ENCODE data around the gene GLRX.
A peak's percentile ranks its signal among the peaks of the same experiment; 100 is the strongest.
"Not testable (repeated sequence)": the region's sequence is repeated elsewhere in the genome, so short reads cannot be mapped to it uniquely, and the experiment has no call there.

GLRX gene

GRCh38 chr5:95852567-95852966 is 30.0 kb upstream of the GLRX start:
- DNase-seq (ENCODE audit: low read depth in 2 of 2) = no peak

GRCh38 chr5:95851141-95851540 is 28.6 kb upstream of the GLRX start:
- not testable (repeated sequence) for DNase-seq (ENCODE audit: low read depth in 2 of 2)

- no peak for DNase-seq (ENCODE audit: low read depth in 2 of 2)
These were observed 27.9 kb upstream of the GLRX start for GRCh38 chr5:95850391-95850894.

DNA sequence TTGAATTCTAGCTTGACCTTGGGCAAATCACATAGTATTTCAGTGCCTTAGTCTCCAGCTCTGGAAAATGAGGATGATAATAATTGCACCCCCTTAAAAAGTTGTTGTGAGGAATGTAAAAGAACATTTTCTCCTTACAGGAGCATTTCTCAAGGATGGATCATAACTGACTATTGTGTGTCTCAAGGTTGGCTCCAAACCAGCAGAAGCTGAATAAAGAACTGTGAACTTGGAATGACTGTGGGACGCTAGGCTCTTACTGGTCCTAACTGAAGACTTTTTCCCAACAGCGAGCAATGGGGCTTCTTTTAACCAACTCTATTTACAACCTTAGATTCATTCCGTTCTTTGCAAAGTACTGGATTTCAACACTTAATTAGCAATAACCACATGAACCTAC is 26.2 kb upstream of the GLRX start:
- DNase-seq (ENCODE audit: low read depth in 2 of 2) = no peak

- DNase-seq (ENCODE audit: low read depth in 2 of 2) = no peak
These were observed 24.7 kb upstream of the GLRX start for GRCh38 chr5:95847261-95847592.

DNA sequence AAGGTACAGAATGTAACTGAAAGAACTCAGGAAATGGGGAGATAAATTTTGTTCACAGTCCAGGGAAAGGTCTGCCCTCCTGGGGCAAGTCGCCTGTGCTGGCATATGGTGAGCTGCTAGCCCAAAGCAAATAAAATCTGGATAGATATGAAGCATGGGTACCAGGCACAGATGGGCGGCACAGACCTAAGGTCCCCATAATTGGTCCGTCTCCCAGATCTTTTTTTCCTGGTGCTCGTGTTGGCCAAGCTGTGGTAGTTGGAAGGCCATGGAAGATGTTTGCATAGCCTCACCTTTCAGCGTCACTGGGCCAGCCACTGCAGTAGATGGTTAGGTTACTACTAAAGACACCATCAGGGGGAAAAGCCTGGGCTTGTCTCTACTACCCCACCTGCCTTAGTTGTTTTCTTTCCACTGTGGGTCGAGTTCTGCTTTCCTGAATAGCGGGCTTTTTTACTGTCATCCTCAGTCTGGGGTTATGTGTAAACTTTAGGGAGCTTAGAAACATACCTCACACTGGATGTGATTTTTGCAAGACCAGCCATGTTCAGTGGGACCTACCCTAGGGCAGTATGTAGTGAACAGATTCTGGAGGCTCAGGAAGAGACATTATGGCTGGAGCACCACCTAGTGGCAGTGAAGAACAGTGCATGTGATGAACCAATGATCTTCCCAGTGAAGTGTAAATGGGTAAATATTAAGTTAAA is 24.2 kb upstream of the GLRX start:
- DNase-seq (ENCODE audit: low read depth in 2 of 2) = peak; percentile 40 to 42

GRCh38 chr5:95845391-95845790 is 22.9 kb upstream of the GLRX start:
- DNase-seq (ENCODE audit: low read depth in 2 of 2) = no peak

DNA sequence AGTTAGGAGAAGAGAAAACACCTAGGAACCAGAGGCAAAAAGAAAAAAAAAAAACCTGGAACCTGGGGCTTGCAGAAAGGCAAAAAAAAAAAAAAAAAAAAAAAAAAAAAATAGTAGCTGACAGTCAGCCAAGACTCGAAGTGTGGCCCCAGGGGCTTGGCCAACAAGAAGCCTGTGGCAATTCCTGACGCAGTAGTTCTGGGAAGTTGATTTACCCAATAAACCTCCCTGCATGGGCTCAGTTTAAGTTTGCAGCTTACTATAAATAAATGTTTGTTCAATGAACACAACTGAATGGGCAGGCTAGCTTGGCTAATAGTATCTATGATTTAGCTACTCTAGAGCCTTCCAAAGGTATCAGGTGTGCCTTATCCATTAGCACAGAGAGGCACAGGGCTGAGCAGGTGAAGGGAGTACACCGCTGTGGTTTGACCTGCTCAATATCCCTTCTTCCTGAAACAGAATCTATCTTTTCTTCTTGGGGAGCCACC is 21.3 kb upstream of the GLRX start:
- no peak for DNase-seq (ENCODE audit: low read depth in 2 of 2)

GRCh38 chr5:95842854-95843544 is 20.5 kb upstream of the GLRX start:
- peak in 1 of 2 donors; percentile 40 for DNase-seq (ENCODE audit: low read depth in 2 of 2)

DNA sequence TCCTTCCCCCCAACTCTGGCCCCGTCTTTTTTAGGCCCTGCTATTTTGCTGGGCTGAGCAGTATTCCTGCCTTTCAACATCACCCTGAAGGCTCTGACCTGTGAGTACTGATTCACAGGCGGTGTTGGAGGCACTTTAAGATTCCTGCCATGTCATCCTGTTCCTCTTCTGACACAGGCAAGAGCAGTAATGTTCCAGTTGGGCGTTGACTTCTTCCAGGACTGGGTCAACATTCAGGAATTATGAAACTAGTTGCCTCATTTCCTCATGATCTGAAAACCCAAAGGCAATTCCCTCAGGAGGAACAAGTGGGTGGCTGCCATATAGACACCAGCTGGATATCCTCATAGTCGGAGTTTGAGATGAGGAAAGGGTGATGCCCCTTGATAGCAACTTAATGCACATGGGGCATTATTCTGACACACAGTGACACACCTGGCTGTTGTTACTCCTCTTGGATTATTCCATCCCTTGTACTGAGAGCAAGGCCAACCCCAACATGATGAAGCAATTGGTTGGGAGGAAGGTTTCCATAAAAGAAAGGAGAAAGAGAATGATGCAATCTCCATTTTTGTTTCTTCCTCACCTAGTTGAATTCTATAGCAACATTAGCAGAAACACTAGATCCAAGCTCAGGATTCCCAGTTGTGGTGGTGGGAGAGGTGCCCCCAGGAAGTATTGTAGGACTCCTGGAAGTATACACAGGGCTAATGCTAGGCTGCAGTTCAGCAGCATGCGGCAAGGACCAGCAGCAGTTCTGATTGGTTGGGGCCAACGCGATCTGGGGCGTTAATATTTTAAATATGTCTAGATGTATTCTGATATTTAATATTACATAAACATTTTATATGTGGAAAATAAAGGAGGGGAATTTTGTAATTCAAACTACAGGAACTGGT is 19.6 kb upstream of the GLRX start:
- DNase-seq (ENCODE audit: low read depth in 2 of 2) = no peak

DNA sequence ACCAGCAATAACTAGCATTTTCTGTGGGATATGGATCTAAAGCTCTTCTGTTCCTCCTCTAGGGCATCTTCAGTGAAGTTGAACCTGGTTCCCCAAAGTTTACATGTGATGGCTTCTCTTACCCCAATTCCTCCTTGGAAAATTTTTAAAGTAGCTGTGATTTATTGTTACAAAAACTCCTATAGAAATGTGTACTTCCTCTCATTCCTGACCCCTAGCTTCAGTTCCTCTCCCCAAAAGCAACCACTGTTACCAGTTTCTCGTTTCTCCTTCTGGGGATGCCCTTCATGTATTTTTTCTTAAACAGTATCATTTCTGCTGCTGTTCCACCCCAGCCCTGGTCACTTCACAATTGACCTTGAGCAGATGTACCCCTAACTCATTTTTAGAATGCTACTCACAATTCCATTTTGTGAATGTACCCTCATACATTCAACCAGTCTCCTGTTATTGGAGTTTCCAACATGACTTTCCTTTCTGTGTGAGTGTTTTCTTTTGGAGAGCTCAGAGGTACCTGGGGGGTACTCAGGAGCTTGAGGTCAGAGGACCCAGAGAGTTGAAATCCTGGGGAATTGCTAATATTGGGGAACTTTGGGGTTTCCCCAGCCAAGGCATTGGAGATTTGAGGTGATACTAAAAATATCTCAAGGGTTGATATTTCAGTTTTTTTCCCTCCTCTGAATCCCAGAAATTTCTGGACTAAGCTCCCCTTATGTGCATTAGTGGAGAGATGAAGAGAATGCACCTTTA is 18.6 kb upstream of the GLRX start:
- DNase-seq (ENCODE audit: low read depth in 2 of 2) = no peak

- no peak for DNase-seq (ENCODE audit: low read depth in 2 of 2)
These were observed 17.1 kb upstream of the GLRX start for GRCh38 chr5:95839658-95840057.

DNA sequence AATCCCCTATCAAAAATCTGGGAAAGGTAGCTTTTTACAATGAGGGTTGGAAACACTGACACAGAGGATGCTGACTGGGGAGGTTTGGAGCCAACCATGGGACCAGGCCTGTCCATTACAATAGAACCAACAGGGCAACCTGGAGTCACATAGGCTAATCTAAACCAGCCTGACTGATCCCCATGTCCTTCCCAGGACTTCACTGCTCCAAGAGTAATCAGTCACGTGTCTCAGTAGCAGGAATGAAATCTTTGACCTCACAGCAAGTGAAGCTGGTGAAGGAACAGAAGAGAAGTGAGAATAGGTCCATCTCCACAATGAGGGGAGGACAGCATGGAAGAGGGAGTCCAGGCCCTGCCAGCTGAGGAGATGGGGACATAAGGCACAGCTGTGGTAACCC is 16.0 kb upstream of the GLRX start:
- no peak for DNase-seq (ENCODE audit: low read depth in 2 of 2)

DNA sequence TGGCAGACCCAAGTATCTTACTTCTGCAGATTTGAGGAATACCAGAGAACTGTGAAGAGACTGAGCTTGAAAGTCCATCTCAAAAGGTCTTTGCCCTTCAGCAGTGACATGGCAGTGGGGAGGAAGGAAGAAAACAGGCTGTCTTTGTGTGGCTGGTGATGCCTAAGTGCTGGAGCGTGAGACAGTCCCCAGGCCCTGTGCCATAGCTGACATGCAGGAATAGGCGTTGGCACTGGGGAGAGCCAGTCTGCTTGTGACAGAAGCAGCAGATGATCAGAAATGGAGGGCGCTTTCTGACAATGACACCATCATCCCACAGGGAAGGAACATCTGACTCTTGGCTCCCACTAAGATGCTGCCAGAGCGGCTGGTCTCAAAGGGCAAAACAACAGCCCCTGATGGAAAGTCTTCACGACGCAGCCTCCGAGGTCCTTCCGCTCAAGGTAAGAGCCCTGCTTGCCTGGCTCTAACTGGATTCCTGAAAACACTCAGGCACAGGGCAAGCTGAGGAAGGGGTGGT is 15.5 kb upstream of the GLRX start:
- DNase-seq (ENCODE audit: low read depth in 2 of 2) = no peak

DNA sequence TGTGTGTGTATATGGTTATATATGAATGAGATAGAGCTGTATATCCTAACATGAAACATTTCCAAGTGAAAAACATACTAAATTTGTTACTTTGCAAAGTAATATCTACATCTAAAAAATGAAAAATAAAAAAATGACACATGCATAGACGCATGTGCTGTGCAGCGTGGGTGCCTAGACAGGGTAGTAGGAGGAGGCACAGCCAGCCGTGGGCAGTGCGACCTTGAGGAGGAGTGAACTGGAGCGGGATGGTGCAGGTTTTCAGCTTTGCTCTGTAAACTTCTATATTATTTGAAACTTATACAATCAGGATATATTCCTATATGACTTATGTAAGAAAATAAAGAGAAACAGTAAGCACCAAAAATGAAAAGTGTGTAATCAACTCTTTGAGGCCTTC is 15.0 kb upstream of the GLRX start:
- no peak for DNase-seq (ENCODE audit: low read depth in 2 of 2)

DNA sequence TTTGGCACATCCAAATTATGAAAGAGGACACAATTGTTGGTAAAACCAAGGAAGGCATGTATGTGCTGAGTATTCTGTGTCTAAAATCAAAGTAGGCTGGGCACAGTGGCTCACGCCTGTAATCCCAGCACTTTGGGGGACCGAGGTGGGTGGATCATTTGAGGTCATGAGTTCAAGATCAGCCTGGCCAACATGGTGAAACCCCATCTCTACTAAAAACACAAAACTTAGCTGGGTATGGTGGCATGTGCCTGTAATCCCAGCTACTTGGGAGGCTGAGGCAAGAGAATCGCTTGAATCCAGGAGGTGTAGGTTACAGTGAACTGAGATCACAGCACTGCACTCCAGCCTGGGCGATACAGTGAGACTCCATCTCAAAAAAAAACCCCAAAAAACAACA is 14.4 kb upstream of the GLRX start:
- DNase-seq (ENCODE audit: low read depth in 2 of 2) = not testable (repeated sequence)

DNA sequence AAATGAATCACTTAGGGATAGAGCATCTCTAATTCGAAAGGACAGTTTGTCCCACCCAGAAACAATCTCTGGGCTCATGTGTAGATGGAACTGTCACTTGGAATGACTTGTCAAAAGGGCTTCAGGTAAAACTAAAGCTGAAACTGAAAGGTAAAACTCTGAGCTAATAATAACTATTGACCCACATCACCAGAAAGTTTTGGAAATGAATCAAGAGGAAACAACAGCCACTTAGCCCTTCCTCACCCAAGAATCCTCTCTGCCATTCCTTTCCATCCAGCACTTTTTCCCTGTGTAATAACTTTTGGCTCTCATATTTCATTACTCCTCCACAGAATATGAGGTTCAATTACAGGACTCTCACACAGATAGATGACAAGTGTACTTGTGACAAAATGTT is 14.0 kb upstream of the GLRX start:
- no peak for DNase-seq (ENCODE audit: low read depth in 2 of 2)

DNA sequence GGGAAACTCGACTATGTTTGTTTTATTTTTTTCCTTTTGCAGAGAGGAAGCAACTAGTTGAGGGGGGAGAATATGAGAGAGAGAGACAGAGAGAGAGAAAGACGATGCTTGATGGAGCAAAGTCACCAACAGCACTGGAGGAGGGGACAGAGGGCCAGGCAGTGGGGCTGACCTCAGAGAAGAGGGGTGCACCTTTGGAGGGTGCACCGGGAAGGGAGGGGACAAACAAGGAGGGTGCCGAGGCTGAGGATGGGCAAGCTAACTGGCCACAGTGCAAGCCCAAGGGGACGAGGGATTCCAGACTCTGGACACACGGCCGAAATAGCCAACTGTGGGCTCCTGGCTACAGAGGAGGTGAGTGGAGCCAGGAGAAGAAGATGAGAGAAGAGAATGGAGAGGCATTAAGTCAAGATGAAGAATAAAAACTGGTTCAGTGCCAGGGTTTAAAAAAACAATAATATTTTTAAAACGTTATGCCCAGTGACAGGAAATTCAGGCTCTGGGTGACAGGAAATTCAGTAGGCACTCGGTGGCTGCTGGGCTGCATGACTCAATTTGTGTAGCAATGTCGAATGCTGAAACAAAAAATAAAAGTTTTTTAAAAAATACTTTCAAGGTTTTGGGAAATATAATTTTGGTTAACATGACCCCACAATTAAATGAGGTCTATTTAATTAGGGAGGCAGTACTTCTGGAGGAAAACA is 13.3 kb upstream of the GLRX start:
- DNase-seq (ENCODE audit: low read depth in 2 of 2) = no peak

- DNase-seq (ENCODE audit: low read depth in 2 of 2) = no peak
These were observed 10.1 kb upstream of the GLRX start for GRCh38 chr5:95832664-95833063.

GRCh38 chr5:95830226-95830625 is 7.7 kb upstream of the GLRX start:
- DNase-seq (ENCODE audit: low read depth in 2 of 2) = no peak

- DNase-seq (ENCODE audit: low read depth in 2 of 2) = no peak
These were observed 5.3 kb upstream of the GLRX start for GRCh38 chr5:95827892-95828246.
